Hepatic stellate cell (primary cell): ENCODE measurements around the gene GPATCH8.
"Not testable (repeated sequence)": the region's sequence is repeated elsewhere in the genome, so short reads cannot be mapped to it uniquely, and the experiment has no call there.

Experiments used
- DNase-seq: peaks from one replicate; pipeline ENCODE4 v3.0.0; 2011; ENCODE audit warnings: low spot score

GPATCH8 gene

DNA sequence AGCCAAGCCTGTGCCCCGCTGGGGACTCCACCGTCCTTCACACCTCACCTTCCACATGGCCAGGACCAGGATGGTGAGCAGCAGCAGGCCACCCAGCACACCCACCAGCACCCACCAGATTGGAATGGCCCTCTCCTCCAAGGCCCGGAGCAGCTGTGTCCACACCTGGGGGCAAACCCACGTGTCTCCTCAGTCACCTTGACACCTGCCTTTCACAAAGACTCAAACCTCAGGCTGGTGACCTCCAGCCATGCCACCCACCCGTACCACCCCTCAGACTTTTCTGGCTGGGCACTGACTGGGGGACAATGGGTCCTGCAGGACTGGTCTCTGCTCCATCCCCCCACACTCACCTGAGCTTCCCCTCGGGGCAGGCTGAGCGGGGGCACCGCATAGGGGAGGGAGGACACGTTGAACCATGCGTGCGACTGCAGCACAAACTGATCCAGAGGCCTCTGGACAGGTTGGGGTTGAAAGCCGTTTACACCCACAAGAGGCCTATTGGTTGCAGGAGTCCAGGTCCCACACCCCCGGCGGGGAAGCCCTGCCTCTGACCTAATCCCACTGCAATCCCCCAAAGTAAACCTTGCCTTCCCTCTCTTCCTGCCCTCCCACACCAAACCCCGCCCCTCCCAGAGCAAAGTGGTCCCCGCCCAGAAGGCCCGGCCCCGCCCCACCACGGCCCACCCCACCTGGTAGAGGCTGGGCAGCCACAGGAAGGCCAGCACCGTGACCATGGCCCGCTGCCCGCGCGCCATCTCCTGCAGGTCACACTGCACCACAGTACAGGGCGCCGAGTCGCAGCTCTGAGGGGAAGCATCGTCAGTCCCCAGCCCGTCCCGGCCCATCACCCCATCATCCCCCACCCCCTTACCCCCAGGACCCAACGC is 128.7 kb downstream of the GPATCH8 start:
- no peak for DNase-seq

DNA sequence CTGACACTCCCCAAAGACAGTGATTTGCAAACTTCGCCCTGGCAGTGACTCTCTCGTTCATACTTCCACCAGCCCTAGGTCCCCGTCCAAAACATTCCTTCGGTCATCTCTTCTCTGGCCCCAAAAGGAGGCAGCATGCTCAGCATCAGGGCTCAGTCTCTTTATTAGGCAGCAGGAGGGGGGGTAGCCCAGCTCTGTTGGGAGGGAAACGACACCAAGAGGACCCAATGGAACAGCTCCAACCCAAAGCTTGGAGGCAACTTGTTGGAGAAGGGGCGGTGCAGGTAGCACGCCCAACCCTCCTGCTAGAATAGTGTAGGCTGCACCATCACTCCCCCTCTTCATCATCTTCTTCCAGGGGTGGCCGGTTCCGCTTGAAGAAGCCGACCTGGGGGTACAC is 131.2 kb downstream of the GPATCH8 start:
- DNase-seq: no peak

DNA sequence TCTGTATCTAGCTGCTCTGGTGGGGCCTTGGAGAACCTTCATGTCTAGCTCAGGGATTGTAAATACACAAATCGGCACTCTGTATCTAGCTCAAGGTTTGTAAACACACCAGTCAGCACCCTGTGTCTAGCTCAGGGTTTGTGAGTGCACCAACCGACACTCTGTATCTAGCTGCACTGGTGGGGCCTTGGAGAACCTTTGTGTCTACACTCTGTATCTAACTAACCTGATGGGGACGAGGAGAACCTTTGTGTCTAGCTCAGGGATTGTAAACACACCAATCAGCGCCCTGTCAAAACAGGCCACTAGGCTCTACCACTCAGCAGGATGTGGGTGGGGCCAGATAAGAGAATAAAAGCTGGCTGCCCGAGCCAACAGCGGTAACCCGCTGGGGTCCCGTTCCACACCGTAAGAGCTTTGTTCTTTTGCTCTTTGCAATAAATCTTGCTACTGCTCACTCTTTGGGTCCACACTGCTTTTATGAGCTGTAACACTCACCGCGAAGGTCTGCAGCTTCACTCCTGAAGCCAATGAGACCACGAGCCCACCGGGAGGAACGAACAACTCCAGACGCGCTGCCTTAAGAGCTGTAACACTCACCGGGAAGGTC is 133.7 kb downstream of the GPATCH8 start:
- not testable (repeated sequence) for DNase-seq

DNA sequence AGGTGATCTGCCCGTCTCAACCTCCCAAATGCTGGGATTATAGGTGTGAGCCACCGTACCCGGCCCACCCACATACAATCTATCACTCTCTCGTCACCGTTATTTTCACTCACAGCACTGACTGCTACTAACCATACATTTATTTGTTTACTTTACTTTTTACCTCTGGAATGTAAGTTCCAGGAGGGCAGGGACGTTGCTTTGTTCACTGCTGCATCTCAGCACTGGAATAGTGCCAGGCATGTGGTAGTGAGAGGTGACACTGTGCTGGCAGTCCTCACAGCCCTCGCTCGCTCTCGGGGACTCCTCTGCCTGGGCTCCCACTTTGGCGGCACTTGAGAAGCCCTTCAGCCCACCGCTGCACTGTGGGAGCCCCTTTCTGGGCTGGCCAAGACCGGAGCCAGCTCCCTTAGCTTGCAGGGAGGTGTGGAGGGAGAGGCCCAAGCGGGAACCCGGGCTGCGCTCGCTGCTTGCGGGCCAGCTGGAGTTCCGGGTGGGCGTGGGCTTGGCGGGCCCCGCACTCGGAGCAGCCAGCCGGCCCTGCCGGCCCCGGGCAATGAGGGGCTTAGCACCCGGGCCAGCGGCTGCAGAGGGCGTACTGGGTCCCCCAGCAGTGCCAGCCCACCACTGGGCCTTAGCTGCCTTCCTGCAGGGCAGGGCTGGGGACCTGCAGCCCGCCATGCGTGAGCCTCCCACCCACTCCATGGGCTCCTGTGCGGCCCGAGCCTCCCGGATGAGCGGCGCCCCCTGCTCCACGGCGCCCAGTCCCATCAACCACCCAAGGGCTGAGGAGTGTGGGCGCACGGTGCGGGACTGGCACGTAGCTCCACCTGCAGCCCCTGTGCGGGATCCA is 134.6 kb downstream of the GPATCH8 start:
- DNase-seq: not testable (repeated sequence)

DNA sequence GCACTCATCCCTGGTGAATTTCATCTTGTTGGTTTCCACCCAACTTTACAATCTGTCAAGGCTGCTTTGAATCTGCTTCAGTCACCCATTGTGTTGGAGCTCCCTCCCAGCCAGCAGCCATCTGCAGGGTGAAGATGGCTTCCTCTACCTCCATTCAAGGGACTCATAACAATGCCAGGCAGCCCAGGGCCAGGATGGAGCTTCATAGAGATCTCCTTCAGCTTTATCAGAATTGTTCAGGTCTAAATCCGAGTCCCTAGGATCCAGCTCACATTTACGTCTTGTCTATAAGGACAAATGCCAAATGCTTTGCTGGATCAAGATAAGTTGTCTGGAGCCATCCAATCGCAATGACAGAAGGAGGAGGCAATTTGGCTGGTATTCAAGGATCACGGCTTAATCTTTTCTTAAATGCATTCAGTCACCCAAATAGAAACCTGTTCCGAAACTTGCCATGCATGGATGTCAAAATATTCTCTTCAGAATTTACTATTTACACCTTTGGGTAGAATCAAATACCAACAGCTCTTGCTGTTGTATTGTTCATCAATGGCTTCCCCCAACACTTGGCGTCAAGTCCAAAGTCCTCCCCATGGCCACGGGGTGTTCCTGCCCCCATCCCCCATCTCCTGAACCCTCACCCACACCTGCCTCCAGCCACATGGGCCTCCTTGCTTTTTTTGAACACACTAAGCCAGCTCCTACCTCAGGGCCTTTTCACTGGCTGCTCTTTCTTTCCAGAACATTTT is 135.8 kb downstream of the GPATCH8 start:
- no peak for DNase-seq

DNA sequence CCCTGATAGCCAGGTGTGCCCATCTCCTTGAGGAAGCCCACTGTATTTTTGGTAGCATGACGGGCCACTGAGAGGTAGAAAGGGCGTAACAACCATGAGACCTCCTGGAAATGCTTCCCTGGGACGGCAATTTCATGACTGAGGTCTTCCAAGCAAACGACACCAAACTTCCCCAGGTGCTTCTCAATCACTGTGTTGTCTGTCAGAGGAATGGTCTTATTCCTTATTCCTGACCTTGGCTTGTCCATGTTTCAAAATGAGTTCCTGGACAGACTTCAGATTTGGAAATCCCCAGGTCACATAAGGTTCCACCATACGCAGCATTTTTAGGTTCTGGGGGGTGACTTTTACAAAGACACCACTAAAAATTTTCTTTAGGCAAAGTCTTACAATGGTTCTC is 138.2 kb downstream of the GPATCH8 start:
- DNase-seq: not testable (repeated sequence)

DNA sequence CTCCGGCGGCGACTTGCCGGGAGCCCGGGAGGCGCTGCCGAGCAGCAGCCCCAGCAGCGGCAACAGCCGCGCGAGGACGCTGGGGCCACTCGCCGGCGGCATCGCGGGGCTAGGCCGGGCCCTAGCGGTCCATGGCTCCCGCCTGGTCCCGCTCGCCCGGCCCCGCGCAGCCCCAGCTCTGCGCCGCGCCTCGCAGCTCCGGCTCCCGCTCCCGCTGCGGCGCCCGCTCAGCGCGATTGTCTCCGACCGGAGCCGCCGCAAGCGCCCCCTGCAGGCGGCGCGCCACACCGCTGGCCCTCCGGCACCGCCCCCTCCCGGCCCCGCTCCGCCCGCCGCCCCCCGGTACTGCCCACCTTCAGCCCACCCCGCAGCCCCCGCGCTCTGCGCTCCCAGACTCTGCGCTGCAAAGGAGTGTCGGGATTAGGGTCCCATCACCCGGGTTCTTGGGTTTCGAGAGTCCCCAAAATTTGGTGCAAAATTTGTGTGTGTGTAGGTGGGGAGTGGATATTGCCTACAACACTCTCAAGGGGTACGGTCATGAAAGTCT is 139.5 kb downstream of the GPATCH8 start, which contains the start of gene FAM171A2:
Gene FAM171A2 (minus strand): TSS at position 241 of the 547 bp plus-strand sequence. CDS start 139 bp downstream, at position 102.
- peak; percentile 82 for DNase-seq

DNA sequence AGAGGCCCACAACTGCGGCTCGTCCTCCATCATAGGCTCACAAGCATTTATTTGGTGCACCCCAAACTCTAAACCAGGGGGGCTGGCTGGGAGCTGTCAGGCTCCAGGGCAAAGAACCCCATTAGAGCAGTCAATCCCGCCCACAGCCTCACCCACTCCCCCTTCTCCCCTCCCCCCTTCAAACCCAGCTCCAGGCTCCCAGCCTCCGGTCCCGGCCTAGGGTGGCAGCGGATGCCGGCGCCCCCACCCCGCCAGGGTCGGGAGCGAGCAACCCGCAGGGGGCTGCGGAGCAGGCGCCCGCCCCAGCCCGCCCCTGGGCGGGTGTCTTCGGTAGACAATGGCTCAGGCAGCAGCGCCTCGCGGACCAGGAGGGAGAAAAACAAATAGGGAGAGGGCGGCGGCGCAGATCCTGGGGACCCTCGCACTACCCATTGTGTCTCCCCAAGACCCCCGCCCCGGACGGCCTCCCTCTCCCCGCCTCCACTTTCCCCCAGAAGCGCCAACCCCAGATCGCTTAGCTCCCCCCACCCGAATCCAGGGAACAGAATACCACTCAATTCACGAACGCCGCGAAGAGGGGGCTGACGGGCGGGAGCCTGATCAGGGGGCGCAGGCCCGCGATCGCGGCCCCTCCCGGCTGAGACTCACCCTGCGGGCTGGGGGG is 140.1 kb downstream of the GPATCH8 start:
- peak; percentile 52 for DNase-seq

DNA sequence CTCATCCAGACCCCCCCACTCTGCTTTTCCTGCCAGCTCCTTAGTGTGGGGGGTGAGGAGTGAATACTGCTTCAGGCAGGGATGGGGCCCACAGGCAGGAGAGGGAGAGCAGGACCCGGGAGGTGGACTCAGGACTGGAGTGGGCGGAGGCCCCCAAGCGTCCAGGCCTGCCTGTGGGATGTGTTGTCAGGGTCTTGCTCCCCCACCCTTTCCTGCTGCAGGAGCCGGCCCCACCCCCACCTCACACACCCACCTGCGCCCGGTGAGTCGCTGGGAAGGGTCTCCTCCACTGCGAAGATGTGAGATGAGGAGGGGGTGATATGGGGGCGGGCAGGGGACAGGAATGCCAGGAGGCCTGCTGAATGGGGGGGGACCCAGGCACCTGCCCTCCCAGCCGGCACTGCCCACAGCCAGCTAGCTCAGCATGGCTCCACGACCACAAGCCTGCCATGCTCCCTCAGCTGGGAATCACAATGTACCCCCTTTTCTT is 140.7 kb downstream of the GPATCH8 start:
- no peak for DNase-seq

DNA sequence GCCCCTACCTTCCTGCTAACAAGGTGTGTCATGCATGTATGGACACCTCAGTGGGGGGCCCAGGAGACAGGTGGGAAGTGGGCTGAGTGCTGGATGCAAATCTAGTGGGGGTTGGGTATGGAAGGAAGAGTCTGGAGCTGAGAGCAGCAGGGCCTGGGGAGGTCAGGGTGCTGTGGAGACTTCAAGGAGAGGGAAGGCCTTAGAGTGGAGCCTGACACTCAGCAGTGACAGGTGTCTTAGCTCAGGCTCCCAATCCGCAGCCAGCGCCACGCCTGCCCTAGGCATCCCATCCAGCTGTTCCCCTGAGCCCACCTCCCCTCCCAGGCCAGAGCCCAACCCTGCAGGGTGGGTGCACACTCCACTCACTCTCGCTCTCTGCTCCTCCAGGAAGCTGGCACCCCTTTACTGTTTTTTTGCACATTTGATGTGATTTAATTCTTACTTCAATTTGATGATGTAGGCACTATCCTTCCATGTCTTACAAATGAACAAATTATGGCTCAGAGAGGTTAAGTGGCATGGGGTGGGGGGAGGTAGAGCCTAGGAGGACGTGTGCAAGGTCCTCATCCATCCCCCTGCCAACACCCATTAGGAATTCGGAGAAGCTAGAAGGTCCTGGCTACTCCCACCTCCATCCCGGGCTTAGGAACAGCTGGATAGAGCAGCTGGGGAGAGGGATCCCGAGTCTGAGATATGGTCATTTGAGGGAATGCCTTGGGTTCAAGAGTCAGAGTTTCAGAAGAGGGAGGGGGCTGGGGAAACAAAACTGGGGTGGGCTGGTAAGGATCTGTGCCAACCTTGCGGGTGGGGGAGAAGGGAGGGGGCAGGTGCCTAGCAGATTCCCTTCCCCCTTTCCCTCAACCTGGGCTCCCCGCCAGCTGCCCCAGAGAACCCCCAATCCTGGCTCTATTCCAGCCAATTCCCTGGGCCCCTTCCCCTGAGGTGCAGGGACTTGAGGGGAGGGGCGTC is 141.6 kb downstream of the GPATCH8 start:
- DNase-seq: no peak

DNA sequence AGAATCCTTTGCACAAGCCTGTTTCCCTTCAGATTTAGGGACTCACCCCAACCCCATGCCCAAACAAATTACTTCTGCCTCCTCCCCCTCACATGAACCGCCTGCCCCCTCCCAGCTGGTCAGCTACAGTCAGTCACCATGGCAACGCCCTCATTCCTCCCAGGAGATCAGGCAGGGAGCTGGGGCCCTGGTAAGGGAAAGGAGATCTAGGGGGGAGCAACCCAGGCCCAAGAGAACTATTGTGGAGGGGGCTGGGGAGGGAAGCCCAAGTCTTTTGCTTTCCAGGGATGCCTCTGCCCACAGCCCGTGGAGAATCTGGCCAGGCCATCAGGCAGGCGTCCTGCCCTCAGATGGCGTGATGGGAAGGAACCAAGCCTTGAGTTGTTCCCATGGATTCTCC is 142.4 kb downstream of the GPATCH8 start:
- peak; percentile 85 for DNase-seq

DNA sequence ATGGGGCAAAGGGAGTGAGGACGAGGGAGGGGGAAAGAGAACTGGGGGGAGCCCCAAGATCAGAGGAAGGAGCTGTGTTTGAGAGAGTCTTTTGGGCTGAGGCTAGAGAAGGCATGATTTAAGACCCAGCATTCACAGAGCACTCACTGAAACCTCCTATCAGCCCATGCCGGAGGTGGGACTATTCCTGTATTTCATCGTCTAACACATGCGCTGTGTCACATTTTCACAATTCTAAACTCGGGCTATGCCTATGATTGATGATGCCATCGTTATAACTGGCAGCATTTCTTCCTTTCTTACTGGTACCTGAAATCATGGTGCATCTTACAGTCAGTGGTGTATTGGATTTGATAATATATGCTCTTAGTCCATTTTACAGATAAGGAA is 143.1 kb downstream of the GPATCH8 start:
- no peak for DNase-seq

DNA sequence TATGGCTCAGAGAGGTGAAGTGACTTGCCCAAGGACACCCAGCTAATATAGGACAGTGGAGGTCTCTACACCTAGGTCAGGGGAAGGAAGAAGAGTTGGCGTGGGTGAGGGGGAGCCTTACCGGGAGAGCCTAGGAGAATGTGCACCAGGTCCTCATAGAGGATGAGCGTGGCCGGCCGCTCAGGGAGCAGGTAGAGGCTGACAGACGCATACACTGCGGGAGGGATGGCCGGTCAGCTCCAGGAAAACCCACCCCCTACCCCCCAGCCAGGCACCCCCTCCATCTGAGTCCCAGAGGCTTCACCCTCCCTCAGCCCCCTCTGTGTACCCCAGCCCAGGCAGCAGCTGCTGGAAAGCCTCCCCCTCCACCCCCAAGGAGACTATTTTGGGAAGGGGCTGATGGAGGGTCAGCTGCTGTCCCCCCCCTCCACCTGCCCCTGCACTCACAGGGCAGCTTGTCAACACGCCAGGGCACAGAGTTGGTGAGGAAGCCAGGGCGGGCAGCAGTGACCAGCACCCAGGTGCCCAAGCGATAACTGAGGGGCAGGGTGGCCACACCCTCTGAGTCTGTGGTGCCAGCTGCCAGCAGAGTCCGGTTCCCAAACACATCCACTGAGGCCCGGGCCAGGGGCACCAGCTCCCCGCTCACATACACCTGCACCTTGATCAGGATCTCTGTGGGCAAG is 143.6 kb downstream of the GPATCH8 start:
- no peak for DNase-seq

DNA sequence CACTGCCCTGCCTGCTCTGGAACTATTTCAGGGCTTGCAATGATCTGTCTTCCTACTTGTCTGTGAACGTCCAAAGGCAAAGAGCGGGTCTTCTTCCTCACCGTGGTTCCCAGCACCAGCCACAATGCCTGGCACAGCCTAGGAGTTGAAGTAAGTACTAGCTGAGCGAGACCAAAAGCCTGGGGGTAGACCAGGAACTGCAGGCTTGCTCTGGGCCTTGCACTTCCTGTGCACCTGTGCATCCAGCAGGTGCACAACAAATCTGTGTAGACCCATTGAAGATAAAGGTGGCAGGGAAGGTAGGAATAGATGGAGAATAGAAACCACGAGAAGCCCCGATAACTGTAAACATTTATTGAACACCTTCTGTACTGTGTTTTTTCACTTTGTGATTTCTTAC is 144.2 kb downstream of the GPATCH8 start:
- no peak for DNase-seq

DNA sequence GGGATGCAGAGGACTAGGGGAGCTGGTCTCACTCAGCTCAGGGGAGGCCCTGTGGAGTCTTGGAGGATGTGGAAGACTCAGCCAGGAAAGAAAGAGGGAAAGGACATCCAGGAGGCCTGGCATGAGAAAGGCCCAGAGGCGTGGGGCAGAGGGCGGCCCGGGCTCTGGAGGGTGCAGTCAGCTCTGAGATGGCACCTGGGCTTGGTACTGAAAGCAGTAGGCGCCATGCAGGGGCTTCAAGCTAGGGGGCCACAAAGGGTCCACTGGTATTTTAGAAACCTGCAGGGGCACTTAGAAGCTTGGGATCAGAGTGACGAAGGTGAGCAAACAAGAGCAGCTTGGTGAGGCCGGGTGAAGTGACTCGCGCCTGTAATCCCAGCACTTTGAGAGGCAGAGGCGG is 145.1 kb downstream of the GPATCH8 start:
- no peak for DNase-seq

DNA sequence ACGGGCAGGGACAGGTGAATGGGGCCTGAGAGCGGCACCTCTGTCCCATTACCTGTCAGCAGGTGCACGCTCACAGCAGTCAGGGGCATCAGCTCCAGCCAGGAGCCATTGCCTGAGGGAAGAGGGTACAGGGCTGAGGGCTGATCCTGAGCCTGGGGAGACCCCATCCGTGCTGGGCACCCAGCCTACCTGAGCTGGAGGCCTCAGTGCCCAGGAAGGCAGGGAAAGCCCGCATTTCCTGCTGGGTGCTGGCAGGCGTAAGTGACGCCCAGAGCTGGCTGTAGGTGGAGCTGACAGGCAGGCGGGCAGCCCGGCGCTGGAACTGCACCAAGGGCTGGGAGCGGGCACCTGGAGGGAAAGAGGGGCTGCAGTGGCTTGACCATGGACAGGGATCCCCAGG is 147.0 kb downstream of the GPATCH8 start:
- DNase-seq: no peak

DNA sequence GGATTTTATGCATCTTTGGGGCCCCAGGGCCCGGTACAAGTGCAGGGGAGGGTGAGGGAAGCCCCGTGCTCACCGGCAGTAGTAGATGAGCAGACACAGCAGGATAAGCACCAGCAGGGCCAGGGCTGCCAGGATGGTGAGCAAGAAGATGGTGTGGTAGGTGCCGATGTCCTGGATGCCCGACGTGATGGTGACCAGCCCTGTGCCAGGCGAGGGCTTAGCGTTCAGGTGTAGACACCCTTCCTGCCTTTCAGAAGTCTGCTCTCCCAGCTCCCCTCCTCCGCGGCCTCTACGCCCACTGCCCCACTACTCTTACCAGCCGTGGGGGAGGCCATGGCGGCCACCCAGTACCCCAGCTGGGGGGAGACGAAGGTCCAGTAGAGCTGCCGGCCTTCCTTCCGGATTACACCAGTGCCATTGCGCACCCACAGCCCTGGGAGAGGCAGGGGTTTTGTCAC is 147.5 kb downstream of the GPATCH8 start:
- DNase-seq: no peak

DNA sequence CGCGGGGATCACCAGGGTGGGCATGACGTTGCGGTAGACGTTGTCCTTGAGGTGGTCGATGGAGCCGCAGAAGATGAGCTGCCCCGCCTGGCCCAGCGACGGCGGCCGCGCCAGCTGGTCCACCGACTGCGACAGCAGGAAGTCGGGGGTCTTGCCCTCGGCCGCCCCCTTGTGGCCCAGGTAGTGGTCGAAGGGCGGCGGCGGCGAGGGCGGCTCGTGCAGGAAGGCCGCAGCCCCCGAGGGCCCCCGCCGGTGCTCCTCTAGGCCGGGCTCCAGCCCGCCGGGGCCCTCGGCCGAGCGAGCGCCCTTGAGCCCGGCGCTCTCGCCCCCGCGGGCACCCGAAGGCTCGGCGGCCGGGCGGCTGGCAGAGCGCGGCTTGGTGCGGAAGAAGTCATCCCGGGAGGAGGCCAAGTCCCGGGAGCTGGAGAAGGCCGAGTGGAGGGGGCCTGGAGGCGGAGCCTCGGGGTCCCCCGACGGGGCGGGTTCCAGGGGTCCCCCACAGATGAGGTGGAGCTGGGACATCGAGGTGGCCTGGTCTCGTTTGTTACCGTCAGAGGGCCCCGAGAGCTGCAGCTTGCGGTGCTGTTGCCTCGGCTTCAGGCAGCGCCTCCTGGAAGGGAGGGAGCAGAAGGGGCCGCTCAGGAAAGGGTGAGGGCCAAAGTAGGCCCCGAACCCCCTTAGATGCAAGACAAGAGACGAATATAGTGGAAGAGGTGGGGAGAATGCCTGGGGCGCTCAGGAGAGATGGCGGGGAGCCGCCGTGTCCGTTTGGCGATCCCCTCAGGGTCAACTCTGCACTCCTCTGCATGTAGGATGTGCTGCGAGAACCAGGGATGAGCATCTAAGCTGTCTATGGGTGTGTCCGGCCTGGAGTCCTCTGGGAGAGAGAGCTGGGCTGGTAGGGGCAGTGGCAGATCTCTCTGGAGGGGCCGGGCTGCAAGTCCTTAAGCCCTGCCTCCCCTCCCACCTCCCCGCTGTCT is 148.3 kb downstream of the GPATCH8 start:
- no peak for DNase-seq
